Vagina (tissue), 2 donors: Measurements from ENCODE around the gene LINGO4.

Experiments
- POLR2A ChIP-seq, 2 donors: fragments of 450-650 bp; IDR thresholded peaks; one replicate each; pipeline ENCODE4 v1.6.1; 2017; ENCODE audit warnings: antibody characterized with exemption in 2 of 2, mild to moderate bottlenecking in 2 of 2, moderate library complexity in 2 of 2
- TF ChIP-seq, protein P1 (sequence below), 3 experiments: fragments of 450-650 bp in 2 of 3; fragments of 200-600 bp in 1 of 3; sonication (generic) in 1 of 3; IDR thresholded peaks; one replicate each; pipeline ENCODE4 v1.5.1; 2017 to 2019; ENCODE audit warnings: antibody characterized with exemption in 3 of 3, mild to moderate bottlenecking in 2 of 3, moderate library complexity in 2 of 3

DNA sequence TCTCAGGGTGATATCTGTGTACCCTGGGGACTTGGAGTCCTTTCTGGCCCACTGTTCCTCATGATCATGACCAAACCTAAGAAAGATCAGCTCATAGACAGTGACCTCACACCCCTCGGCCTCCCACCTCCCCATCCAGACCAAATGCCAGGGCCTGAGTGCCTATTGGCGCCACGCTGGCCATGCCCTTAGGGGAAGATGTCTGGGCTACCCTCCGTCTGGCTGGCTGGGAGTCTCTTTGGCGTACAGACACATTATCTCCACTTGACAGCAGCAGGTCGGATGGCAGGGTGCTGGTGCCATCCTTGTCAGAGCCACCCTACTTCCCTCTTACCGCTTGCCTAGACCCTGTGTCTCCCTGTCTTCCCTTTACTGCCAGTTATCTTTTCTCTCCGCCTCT lies 18.0 kb upstream of the LINGO4 start:
- TF ChIP-seq, protein P1, sequence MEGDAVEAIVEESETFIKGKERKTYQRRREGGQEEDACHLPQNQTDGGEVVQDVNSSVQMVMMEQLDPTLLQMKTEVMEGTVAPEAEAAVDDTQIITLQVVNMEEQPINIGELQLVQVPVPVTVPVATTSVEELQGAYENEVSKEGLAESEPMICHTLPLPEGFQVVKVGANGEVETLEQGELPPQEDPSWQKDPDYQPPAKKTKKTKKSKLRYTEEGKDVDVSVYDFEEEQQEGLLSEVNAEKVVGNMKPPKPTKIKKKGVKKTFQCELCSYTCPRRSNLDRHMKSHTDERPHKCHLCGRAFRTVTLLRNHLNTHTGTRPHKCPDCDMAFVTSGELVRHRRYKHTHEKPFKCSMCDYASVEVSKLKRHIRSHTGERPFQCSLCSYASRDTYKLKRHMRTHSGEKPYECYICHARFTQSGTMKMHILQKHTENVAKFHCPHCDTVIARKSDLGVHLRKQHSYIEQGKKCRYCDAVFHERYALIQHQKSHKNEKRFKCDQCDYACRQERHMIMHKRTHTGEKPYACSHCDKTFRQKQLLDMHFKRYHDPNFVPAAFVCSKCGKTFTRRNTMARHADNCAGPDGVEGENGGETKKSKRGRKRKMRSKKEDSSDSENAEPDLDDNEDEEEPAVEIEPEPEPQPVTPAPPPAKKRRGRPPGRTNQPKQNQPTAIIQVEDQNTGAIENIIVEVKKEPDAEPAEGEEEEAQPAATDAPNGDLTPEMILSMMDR (IDR thresholded peaks at IDR 0.05), result no peak
- no peak for TF ChIP-seq POLR2A (IDR thresholded peaks at IDR 0.05)
